ENCODE data around the gene OR51B6.
"Not testable (repeated sequence)": the region's sequence is repeated elsewhere in the genome, so short reads cannot be mapped to it uniquely, and the experiment has no call there.

OR51B6 gene

DNA sequence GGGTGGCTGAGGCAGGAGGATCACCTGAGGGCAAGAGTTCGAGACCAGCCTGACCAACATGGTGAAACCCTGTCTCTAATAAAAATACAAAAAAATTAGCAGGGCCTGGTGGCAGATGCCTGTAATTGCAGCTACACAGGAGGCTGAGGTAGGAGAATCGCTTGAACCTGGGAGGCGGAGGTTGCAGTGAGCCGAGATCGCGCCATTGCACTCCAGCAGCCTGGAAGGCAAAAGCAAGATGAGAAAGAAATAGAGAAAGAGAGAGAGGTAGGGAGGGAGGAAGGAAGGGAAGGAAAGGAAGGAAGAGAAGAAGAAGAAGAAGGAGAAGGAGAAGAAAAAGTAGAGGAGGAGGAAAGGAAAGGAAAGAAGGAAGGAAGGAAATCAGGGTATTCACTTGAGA lies 15.1 kb downstream of the OR51B6 start:
- not testable (repeated sequence) for DNase-seq (ENCODE audit: low read depth)

DNA sequence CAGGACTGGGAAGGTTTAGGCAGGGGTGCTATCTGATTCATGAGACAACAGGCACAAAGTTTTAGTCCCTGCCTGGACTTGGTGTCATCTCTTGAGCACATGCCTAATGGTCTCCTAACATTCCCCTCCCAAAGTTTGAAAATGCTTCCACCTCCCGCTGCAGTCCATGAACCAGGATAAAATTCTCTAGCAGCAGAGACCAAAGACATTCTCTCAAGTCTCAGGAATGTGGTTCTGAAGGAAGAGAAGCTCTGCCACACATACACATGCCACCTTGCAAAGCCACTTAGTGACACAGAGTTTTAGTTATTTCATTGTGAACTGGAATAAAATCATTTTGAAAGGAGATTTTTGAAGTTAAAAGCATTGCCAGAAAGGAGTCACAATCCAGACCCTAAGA lies 15.5 kb downstream of the OR51B6 start:
- no peak for DNase-seq (ENCODE audit: low read depth)

DNA sequence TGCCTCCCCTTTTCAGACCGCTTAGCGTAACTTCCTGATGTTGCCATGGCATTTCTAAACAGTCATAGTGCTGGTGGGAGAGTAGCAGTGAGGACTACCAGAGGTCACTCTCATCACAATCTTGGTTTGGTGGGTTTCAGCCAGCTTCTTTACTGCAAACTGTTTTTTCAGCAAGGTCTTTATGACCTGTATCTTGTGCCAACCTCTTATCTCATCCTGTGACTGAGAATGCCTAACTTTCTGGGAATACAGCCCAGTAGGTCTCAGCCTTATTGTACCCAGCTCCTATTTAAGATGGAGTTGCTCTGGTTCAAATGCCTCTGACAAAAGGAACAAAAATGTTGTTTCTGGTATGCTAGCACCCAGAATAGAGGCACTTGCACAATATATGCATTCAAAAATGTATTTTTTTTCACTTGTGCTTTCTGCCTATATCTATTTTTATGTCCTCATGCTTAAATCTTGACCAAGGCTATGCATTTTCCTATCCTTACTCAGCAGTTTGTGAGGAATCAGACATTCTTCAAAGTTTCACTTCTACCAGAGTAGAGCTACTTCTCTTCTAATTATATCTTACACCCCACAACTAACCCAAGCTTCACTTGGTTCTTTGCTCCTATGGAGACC lies 16.3 kb downstream of the OR51B6 start:
- DNase-seq (ENCODE audit: low read depth) = no peak

DNA sequence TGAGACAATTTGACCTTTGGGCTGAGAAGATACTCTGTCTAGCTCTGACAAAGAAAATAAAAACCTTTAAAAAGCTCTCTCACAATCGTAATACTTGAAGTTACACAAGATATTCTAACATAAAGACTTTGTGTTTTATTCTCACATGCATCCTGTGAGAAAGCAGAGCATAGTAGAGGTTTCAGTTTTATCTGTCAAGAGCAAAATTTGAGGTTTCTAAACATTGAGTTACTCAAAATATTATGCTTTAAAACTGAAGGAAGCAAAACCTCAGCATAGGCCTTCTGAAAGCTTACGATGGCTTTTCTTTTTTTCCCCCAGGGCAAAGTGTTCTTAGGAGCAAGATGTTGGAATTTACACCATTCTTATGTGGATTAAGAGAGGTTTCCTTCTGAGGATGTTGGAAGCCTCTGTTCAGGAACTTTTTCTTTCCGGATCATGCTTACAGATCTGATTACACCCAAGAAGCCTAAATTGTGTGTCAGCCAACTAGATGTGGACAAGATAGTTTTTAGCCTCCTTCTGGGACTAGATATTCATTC lies 17.3 kb downstream of the OR51B6 start:
- no peak for DNase-seq (ENCODE audit: low read depth)

DNA sequence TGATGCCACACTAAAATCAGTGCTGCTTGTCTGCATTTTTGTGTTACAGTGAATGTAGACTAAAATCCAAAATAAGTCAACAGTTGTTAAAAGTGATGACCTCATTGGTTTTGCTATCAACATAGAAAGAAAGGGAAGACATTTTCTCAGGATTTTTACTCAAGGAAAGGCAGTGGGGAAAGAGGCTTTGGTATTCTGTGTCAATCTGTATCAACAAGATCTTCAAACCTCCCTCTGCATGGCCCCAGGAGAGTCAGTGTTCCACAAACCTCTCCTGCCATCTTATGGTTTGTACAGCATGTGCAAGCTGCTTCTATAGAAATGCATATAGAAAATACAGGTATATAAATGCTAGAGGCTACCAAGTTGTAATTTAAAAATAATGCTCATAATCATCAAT lies 18.5 kb downstream of the OR51B6 start:
- DNase-seq (ENCODE audit: low read depth) = no peak

DNA sequence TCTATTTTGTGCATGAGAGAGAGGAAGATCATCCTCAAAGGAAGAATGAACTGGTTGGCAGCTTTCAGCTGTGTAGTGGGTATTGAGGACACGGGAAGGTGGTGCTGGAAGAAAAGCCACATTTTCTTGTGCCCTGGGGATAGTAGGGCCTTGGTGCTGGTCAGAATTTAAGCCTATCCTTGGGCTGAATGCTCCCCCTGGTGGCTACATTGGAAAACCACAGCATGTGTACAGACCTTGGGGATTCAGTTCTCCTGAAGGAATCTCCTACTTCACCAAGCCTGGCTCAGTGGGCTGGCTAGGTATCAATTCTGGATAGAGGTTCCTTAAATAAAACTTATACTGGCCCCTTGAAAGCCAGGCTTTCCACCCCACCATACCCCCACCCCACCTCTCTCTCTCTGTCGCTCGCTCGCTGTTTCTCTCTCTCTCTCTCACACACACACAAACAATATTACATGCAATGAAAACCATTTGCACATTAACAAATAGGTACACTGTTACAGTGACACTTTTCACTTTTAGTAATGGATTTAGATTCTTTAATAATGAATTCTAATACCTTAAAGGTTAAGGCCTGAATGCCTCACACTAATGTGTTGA lies 29.5 kb downstream of the OR51B6 start:
- DNase-seq (ENCODE audit: low read depth) = peak; percentile 10

DNA sequence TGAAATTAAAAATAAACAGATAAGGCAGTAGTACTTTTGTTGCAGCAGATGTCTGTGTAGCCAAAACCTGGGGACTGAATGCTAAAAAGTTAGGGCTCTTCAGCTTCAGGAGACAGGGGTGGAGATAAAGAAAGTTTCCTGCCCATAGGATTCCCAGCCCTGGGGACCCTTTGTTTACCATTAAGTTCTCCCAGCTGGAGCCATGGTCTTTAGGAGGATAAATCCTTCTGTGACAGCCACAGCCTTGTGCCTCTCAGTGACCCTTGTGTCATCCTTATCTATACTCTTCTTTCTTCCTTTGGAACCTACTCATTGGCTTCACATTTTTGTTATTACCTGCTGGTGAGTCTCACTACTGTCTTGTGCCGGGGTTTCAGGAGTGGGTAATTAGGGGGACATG lies 32.3 kb downstream of the OR51B6 start, which contains the start of gene OR51M1:
OR51M1 (plus strand) TSS at position 237 of the 400 bp plus-strand sequence. CDS start 5,587 bp downstream, outside the sequence.
- no peak for DNase-seq (ENCODE audit: low read depth)

DNA sequence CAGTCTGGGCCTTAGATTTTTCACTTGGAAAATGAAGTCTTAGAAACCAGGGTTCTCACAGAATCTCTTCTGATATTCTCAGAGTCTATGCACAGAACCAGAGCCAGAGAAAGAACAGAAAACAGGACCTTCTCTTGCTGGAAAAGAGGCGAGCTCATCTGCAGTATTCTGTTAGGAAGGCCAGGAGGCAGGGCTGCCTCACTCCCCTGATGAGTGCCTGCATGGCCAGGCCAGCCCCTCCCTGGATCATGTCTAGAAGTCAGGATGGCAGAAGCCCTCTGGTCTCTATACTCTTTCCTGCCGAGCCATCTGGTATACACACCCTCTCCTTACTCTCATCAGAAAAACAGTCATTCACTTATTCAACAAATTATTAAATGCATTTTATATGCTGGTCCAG lies 33.0 kb downstream of the OR51B6 start:
- DNase-seq (ENCODE audit: low read depth) = no peak

DNA sequence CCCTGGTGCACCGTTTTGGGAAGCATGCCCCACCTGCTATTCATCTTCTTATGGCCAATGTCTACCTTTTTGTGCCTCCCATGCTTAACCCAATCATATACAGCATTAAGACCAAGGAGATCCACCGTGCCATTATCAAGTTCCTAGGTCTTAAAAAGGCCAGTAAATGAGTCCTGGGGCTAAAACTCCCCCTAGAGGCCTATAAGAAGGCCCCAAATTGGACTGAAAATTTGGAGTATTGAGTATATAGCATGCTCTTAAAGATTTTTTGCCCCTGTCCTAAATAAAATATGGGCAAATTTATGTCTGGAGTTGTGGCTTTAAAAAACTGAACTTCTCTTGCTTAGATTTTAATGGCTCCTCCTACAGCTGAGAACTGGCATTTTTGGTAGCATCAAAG lies 38.9 kb downstream of the OR51B6 start:
- no peak for DNase-seq (ENCODE audit: low read depth)

DNA sequence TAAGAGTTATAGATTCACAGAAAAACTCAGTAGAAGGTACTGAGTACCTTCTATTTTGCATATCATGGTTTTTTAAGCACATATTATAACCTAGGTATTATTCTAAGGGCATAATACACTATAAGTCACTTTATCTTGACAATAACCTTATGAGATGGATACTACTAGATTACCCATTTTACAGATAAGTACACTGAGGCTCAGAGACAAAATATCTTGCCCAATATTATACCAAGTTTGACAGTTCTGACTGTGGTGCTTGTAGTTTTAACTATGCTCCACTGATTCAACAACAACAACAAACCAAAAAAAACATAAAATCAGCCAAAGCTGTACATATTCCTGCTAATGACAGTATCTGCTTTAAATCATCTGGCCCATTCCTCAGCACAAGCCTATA lies 42.8 kb downstream of the OR51B6 start:
- DNase-seq (ENCODE audit: low read depth) = no peak

DNA sequence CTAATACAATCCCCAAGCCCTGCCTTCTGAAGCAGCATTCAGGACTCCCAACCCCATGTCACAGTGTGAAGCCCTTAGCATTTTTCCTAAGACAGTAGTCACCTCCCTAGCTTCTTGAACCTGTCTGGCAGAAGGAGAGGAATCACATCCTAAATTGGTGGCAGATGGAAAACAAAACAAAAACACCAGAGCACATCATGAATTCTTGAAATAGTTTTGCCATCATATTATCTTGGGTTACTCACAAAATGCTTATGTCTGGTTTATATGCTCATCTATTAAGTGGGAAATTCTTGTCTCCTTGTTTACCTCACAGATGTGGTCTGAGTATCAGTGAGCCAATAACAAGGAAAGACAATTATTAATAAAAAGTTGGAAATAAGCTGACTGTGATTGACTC lies 47.6 kb downstream of the OR51B6 start:
- no peak for DNase-seq (ENCODE audit: low read depth)

Measured in activated T-cell treated with anti-CD3 and anti-CD28 coated beads for 24 hours (primary cell).